ENCODE measurements around the gene DDX51.

DNA sequence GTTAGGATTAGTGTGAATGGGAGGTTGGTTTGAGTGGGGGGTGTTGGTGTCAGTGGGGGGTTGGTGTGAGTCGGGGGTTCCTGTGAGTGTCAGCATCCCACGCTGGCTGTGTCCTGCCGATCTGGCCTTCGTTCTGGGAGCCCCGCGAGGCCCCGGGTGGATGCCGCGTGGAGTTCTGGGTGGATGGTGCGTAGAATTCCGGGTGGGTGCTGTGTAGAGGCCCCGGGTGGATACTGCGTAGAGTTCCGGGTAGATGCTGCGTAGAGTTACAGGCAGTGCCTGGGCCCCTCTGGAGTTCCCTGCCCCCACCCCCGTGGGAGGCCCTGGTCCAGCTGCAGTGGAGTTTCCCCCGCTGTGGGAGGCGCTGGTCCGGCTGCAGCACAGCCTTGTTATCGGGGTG, 8.8 kb upstream of the DDX51 start:
- TF ChIP-seq, protein P1, sequence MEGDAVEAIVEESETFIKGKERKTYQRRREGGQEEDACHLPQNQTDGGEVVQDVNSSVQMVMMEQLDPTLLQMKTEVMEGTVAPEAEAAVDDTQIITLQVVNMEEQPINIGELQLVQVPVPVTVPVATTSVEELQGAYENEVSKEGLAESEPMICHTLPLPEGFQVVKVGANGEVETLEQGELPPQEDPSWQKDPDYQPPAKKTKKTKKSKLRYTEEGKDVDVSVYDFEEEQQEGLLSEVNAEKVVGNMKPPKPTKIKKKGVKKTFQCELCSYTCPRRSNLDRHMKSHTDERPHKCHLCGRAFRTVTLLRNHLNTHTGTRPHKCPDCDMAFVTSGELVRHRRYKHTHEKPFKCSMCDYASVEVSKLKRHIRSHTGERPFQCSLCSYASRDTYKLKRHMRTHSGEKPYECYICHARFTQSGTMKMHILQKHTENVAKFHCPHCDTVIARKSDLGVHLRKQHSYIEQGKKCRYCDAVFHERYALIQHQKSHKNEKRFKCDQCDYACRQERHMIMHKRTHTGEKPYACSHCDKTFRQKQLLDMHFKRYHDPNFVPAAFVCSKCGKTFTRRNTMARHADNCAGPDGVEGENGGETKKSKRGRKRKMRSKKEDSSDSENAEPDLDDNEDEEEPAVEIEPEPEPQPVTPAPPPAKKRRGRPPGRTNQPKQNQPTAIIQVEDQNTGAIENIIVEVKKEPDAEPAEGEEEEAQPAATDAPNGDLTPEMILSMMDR (conservative IDR thresholded peaks at IDR 0.05; ENCODE audit: low read depth, low read length): no peak
- no peak for TF ChIP-seq EZH2 (IDR thresholded peaks at IDR 0.05; ENCODE audit: low read length, unreplicated experiment)
- TF ChIP-seq EZH2phosphoT487 (IDR thresholded peaks at IDR 0.05; ENCODE audit: borderline replicate concordance, low read length): no peak

Measured in PC-3 (cell line).